GM13976 (cell line): ENCODE results near the gene S1PR4.

ENCODE experiments used
- DNase-seq: peaks from one replicate; pipeline ENCODE4 v3.0.0; 2012; ENCODE audit warnings: low spot score
- in situ Hi-C: fragments of 300-500 bp; cut with MboI; formaldehyde crosslinking; loops from one replicate; pipeline ENCODE4 v1.12.0; 2022; ENCODE audit warnings: low sequenced_read_pairs, mixed read lengths, inconsistent platforms; ENCODE audit not compliant: unreplicated experiment
- TF ChIP-seq, protein P1 (sequence below): IDR thresholded peaks from 2 replicates; pipeline ENCODE4 v1.5.1; 2012; ENCODE audit warnings: borderline replicate concordance, mild to moderate bottlenecking; ENCODE audit not compliant: insufficient read depth; ENCODE audit errors: extremely low read depth, missing control alignments, control extremely low read depth

S1PR4 gene

DNA sequence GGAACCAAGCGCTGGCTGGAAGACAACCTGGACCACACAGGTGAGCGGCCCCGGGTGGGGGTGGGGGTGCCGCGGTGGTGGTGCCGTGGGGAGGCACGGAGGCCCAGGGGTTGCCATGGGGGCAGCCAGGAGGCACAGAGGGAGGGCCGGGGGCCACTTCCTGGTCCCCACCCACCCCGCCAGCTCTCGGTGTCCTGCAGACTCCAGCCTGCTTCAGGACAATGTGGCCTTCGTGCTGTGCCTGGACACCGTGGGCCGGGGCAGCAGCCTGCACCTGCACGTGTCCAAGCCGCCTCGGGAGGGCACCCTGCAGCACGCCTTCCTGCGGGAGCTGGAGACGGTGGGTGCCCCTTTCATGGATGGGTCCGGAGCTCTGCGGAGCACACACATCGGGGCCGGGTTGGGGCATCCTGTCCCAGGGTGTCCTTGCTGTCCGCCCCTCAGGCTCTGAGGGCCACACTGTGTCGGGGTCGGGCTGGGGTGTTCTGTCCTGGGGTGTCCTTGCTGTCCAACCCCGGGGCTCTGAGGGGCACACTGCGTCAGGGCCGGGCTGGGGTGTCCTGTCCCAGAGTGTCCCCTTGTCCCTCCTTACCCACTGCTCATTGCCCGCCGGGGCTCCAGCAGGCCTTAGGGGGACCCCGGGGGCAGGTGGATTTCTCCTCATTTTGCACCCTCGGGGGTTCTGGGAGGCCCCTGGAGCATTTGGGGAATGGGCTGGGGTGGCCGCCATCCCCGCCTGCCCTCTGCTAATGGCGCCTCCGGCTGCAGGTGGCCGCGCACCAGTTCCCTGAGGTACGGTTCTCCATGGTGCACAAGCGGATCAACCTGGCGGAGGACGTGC is 25.5 kb downstream of the S1PR4 start:
- TF ChIP-seq, protein P1, sequence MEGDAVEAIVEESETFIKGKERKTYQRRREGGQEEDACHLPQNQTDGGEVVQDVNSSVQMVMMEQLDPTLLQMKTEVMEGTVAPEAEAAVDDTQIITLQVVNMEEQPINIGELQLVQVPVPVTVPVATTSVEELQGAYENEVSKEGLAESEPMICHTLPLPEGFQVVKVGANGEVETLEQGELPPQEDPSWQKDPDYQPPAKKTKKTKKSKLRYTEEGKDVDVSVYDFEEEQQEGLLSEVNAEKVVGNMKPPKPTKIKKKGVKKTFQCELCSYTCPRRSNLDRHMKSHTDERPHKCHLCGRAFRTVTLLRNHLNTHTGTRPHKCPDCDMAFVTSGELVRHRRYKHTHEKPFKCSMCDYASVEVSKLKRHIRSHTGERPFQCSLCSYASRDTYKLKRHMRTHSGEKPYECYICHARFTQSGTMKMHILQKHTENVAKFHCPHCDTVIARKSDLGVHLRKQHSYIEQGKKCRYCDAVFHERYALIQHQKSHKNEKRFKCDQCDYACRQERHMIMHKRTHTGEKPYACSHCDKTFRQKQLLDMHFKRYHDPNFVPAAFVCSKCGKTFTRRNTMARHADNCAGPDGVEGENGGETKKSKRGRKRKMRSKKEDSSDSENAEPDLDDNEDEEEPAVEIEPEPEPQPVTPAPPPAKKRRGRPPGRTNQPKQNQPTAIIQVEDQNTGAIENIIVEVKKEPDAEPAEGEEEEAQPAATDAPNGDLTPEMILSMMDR: no peak
- in situ Hi-C loops: no loop called here
- DNase-seq: no peak

DNA sequence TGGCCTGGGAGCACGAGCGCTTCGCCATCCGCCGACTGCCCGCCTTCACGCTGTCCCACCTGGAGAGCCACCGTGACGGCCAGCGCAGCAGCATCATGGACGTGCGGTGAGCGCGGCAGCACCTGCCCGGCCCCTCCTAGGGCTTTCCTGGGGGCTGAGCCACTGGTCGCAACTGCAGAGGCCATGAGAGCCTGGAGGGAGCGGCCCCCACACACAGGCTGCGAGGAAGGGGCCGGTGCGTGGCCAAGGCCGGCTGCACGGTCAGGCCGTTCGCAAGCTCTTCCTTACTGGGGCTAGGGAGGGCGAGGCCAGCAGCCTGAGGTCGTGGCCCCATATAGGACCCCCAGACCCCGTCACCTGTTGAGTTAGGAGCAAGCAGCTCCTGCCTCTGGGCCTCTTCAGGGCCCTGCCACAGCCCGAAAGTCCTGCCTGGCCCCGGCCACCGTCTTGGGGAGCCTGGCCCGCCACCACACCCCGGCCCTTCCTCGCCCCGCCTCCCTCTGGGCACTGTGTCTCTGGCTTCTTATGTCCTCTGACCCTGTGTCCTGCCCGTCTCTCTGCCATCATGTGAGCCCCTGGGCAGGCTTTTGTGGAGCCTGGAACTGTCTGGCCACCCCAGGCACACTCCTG is 26.2 kb downstream of the S1PR4 start:
- in situ Hi-C loops: no loop called here
- TF ChIP-seq, protein P1: no peak

DNA sequence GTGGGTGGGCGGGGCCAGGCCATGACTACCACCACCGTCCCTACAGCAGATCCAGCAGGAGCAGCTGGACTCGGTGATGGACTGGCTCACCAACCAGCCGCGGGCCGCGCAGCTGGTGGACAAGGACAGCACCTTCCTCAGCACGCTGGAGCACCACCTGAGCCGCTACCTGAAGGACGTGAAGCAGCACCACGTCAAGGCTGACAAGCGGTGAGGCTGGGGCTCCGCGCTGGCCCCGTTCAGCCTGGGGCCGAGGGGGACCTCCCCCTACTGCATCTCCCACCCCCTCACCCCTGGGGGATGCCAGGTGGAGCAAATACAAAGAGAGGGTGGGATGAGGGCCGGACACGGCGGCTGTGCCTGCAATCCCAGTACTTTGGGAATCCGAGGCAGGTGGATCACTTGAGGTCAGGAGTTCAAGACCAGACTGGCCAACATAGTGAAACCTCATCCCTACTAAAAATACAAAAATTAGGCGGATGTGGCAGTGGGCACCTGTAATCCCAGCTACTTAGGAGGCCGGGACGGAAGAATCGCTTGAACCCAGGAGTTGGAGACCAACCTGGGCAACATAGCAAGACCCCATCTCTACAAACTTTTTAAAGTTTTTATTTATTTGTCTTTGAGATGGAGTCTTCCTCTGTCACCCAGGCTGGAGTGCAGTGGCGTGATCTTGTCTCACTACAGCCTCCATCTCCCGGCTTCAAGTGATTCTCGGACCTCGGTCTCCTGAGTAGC is 27.8 kb downstream of the S1PR4 start:
- no peak for DNase-seq
- TF ChIP-seq, protein P1: no peak
- in situ Hi-C loops: no loop called here

More for the DNA sequence above, 26.2 kb downstream of the S1PR4 start:
- DNase-seq: no peak

DNA sequence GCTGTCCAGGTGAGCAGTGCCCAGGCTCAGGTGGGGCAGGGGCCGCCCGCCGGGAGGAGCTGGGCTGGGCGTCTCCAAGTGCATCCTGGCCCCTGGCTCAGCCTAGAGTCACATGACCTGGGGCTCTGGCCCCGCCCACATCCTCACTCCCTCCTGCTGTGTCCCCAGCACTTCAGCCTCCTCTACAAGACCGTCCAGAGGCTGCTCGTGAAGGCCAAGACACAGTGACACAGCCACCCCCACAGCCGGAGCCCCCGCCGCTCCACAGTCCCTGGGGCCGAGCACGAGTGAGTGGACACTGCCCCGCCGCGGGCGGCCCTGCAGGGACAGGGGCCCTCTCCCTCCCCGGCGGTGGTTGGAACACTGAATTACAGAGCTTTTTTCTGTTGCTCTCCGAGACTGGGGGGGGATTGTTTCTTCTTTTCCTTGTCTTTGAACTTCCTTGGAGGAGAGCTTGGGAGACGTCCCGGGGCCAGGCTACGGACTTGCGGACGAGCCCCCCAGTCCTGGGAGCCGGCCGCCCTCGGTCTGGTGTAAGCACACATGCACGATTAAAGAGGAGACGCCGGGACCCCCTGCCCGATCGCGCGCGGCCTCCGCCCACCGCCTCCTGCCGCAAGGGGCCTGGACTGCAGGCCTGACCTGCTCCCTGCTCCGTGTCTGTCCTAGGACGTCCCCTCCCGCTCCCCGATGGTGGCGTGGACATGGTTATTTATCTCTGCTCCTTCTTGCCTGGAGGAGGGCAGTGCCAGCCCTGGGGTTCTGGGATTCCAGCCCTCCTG is 29.1 kb downstream of the S1PR4 start:
- in situ Hi-C loops: no loop called here
- no peak for DNase-seq
- TF ChIP-seq, protein P1: no peak

DNA sequence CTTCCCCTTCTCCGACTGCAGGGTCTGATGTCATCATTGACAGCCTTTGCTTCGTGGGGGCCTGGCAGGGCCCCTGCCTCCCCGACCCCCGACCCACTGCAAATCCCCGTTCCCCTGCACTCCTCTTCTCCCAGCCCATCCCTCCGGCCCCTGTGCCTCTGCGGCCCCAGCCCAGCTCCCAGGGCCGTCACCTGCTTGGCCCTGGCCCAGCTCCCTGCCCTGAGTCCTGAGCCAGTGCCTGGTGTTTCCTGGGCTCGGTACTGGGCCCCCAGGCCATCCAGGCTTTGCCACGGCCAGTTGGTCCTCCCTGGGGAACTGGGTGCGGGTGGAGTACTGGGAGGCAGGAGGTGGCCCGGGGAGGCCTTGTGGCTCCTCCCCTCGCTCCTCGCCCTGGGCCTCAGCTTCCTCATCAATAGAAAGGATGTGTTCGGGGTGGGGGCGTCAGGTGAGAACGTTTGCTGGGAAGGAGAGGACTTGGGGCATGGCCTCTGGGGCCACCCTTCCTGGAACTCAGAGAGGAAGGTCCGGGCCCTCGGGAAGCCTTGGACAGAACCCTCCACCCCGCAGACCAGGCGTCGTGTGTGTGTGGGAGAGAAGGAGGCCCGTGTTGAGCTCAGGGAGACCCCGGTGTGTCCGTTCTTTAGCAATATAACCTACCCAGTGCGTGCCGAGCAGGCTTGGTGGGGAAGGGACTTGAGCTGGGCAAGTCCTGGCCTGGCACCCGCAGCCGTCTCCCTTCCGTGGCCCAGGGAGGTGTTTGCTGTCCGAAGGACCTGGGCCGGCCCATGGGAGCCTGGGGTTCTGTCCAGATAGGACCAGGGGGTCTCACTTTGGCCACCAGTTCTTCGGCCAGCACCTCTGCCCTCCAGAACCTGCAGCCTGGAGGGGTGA is 30.0 kb downstream of the S1PR4 start:
- DNase-seq: no peak
- in situ Hi-C loops: no loop called here
- TF ChIP-seq, protein P1: no peak
